ENCODE data around the gene AUNIP.

AUNIP gene

GRCh38 chr1:25806418-25806817 lies 52.8 kb downstream of the AUNIP start:
- TF ChIP-seq CTCF (IDR thresholded peaks at IDR 0.05) = no peak
- Histone ChIP-seq H3K36me3 (ENCODE audit: control insufficient read depth, insufficient read depth, low read length) (no peaks in the 10 kb centered on the region), H3K27me3 (ENCODE audit: control insufficient read depth, insufficient read depth, low read length) (no peaks in the 10 kb centered on the region), H3K4me2 (ENCODE audit: low read length) (no peak overlapping the region), H3K9me3 (ENCODE audit: control insufficient read depth, low read length) (no peaks in the 10 kb centered on the region), H3K4me1 (no peaks in the 10 kb centered on the region), H3K27ac (no peak overlapping the region), H3K4me3 (ENCODE audit: low read depth, low read length) (no peak overlapping the region), H3K9ac (no peak overlapping the region), H3K79me2 (no peaks in the 10 kb centered on the region), H2AFZ (no peak overlapping the region)

- Histone ChIP-seq H3K79me2 (no peaks in the 10 kb centered on the region), H3K36me3 (ENCODE audit: control insufficient read depth, insufficient read depth, low read length) (no peaks in the 10 kb centered on the region), H2AFZ (no peak overlapping the region), H3K27ac (no peak overlapping the region), H3K27me3 (ENCODE audit: control insufficient read depth, insufficient read depth, low read length) (no peaks in the 10 kb centered on the region), H3K9me3 (ENCODE audit: control insufficient read depth, low read length) (no peaks in the 10 kb centered on the region), H3K4me2 (ENCODE audit: low read length) (no peak overlapping the region), H3K4me1 (no peaks in the 10 kb centered on the region), H3K9ac (no peak overlapping the region), H3K4me3 (ENCODE audit: low read depth, low read length) (no peak overlapping the region)
- TF ChIP-seq CTCF (IDR thresholded peaks at IDR 0.05) = no peak
Observed at GRCh38 chr1:25805863-25806225, 53.4 kb downstream of the AUNIP start.

GRCh38 chr1:25804964-25805862 lies 54.0 kb downstream of the AUNIP start:
- no peaks in the 10 kb centered on the region for H3K4me1 ChIP-seq
- no peak overlapping the region for H3K27ac ChIP-seq
- no peaks in the 10 kb centered on the region for H3K27me3 ChIP-seq (ENCODE audit: control insufficient read depth, insufficient read depth, low read length)
- no peaks in the 10 kb centered on the region for H3K36me3 ChIP-seq (ENCODE audit: control insufficient read depth, insufficient read depth, low read length)
- no peak overlapping the region for H2AFZ ChIP-seq
- H3K4me2 ChIP-seq (ENCODE audit: low read length) = no peak overlapping the region
- no peak overlapping the region for H3K4me3 ChIP-seq (ENCODE audit: low read depth, low read length)
- H3K9ac ChIP-seq = no peak overlapping the region
- H3K79me2 ChIP-seq = no peaks in the 10 kb centered on the region
- H3K9me3 ChIP-seq (ENCODE audit: control insufficient read depth, low read length) = no peaks in the 10 kb centered on the region
- no peak for TF ChIP-seq CTCF (IDR thresholded peaks at IDR 0.05)

GRCh38 chr1:25804244-25804963 lies 54.9 kb downstream of the AUNIP start:
- Histone ChIP-seq H3K4me2 (ENCODE audit: low read length) (no peak overlapping the region), H3K36me3 (ENCODE audit: control insufficient read depth, insufficient read depth, low read length) (no peaks in the 10 kb centered on the region), H3K27ac (no peak overlapping the region), H3K9me3 (ENCODE audit: control insufficient read depth, low read length) (no peaks in the 10 kb centered on the region), H3K79me2 (no peaks in the 10 kb centered on the region), H2AFZ (no peak overlapping the region), H3K27me3 (ENCODE audit: control insufficient read depth, insufficient read depth, low read length) (no peaks in the 10 kb centered on the region), H3K4me1 (no peaks in the 10 kb centered on the region), H3K4me3 (ENCODE audit: low read depth, low read length) (no peak overlapping the region), H3K9ac (no peak overlapping the region)
- no peak for TF ChIP-seq CTCF (IDR thresholded peaks at IDR 0.05)

Data from parathyroid adenoma (tissue), 2 donors.